Astrocyte of the cerebellum (primary cell): ENCODE results near the gene UBAC1.

Source experiments
- DNase-seq: peaks from one replicate; pipeline ENCODE4 v3.0.0-alpha.2; 2011; ENCODE audit warnings: low read depth
- H3K4me3 ChIP-seq: 2 replicates; pipeline ENCODE4 v1.5.1; 2011; ENCODE audit warnings: mild to moderate bottlenecking, low read depth, low read length, moderate library complexity
- in situ Hi-C: cut with HindIII; loops from 2 replicates; pipeline ENCODE4 v1.10.0; 2017; ENCODE audit warnings: low sequenced_read_pairs
- TF ChIP-seq, protein P1 (sequence below): IDR thresholded peaks from 2 replicates; pipeline ENCODE4 v1.5.1; 2012; ENCODE audit warnings: low read length, low read depth, moderate library complexity, mild to moderate bottlenecking; ENCODE audit errors: missing control alignments

UBAC1 gene

DNA sequence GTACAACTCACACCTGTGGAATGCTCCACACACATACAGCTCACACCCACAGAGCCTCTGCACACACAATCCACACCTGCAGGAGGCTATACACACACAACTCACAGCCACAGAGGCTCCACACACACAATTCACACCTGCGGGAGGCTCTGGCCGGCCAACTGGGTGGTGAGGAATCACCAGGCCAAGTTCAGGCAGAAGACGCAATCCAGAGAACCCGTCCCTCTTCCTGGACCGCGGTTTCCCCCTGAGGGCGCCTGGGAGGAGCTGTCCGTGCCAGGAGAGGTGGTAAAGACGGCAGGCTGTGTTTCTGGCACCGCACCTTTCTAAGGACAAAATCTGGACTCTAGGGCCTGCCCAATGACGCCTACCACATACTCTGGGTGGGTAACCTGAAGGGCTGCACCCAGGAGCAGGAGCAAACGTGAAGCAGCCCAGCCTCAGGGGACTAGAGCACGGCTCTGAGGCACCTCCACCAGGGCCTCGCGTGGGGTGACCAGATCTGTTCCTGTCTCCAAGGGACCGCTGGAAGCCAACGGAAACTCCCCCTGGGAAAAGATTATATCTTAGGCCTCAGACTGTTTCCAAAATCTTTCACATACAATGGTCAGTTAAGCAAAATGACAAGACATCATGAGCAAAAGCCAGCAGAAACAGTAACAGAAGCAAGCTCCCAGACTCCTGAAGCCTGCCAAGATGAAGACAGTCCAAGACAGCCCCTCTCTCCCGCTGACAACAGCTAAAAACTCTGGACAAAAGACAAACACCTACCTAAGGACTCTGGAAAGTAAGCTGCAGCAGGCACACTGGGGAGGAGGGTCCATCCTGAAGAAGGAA, 70.8 kb downstream of the UBAC1 start:
- in situ Hi-C loops = no loop called here
- H3K4me3 ChIP-seq = no peak overlapping the region

GRCh38 chr9:135889564-135890189, 71.5 kb downstream of the UBAC1 start:
- in situ Hi-C loops = no loop called here

More for the DNA sequence above, 70.8 kb downstream of the UBAC1 start:
- no peak for DNase-seq
- TF ChIP-seq, protein P1, sequence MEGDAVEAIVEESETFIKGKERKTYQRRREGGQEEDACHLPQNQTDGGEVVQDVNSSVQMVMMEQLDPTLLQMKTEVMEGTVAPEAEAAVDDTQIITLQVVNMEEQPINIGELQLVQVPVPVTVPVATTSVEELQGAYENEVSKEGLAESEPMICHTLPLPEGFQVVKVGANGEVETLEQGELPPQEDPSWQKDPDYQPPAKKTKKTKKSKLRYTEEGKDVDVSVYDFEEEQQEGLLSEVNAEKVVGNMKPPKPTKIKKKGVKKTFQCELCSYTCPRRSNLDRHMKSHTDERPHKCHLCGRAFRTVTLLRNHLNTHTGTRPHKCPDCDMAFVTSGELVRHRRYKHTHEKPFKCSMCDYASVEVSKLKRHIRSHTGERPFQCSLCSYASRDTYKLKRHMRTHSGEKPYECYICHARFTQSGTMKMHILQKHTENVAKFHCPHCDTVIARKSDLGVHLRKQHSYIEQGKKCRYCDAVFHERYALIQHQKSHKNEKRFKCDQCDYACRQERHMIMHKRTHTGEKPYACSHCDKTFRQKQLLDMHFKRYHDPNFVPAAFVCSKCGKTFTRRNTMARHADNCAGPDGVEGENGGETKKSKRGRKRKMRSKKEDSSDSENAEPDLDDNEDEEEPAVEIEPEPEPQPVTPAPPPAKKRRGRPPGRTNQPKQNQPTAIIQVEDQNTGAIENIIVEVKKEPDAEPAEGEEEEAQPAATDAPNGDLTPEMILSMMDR = no peak

DNA sequence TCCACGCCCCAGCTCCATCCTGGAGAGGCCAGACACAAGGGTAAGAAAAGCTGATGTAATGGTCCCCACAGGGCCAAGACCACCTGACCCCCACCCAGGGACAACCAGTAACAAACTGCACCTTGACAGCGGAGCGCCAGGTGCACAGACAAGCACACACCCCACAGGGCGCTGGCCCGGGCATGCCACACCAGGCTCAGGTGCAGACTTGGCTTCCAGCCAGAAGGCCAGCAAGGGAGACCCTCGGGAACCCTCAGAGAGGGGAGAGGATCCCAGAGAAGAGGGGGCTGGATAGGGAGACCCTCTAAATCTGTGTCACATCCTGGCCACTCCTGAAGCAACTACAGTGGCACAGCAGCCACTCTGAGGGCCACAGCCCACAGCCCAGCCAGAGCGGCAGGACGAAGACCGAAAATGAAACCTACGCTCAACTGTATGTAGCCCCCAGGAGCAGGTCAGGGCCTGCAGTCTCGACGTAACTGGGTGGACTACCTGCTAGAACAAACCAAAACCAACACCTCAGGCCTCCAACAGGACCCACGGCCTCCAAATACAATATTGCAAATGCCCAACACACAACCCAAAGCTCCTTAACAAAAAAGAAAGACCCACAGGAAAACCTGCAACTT, 72.3 kb downstream of the UBAC1 start:
- H3K4me3 ChIP-seq = no peak overlapping the region
- in situ Hi-C loops = no loop called here
- TF ChIP-seq, protein P1 = no peak
- no peak for DNase-seq

More at GRCh38 chr9:135889564-135890189, 71.5 kb downstream of the UBAC1 start:
- no peak overlapping the region for H3K4me3 ChIP-seq
- no peak for DNase-seq
- TF ChIP-seq, protein P1 = no peak

GRCh38 chr9:135888126-135888765, 72.9 kb downstream of the UBAC1 start:
- TF ChIP-seq, protein P1 = no peak
- in situ Hi-C loops = no loop called here
- no peak overlapping the region for H3K4me3 ChIP-seq
- DNase-seq = no peak

DNA sequence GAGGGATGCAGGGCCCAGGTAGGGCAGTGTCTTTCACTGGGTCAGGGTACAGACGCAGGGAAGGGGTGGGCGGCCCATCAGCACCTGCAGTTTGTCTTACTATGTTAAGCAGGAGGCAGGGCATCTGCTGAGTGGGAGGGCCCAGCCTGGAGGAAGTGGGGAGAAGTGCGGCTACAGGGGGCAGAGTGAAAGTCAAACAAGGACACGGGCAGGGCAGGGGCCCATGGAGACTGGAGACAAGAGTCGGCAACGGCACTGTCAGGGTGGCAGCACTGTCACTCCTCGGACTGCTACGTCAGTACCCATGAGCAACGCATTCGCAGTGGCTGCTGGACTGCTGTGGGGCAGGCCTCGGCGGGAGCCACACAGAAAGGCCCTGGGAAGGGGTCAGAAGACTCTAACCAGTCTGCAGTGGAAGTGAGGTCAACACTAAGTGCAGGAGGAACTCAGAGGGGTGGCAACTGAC, 73.6 kb downstream of the UBAC1 start:
- TF ChIP-seq, protein P1 = no peak
- H3K4me3 ChIP-seq = no peak overlapping the region
- in situ Hi-C loops = no loop called here
- no peak for DNase-seq

DNA sequence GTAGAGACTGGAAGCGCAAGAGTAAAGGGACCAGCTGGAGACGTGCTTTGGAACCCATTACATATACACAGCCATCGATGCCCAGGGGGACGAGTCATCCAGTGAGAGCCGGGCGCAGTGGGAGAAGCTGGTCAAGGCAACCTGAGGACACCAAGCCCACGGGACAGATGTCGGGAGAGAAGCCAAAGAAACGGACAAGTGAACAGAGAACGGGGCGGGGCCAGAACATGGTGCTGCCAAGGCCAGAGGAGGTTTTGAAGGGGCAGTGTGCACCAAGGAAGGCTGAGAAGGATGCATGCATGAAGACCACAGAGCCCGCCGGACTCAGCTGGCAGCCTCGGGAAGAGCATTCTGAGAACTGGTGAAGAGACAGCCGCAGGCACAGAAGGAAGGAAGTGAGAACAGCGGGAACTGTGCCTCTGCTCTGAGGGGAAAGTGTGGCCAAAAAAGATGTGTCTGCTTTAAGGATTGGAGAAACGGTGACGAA, 74.1 kb downstream of the UBAC1 start:
- H3K4me3 ChIP-seq = no peak overlapping the region
- DNase-seq = no peak
- TF ChIP-seq, protein P1 = no peak
- in situ Hi-C loops = no loop called here
